ENCODE data around the gene THAP6.

DNA sequence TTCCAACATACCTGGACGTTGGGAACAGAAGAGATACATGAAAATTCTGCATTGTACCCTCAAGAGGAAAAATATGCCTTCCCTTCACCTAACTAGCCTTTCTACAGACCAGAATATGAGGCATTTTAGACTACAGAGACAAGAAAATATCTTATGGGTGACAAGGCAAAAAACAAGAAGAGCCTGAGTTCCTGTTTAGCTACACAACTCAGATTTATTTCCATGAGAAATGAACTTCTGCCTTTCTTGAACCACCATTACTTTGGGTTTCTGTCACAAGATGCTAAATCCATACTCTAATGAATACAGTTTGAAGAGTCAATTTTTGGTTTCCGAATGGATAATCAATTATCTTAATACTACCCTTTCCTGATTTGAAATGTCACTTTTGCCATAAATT lies 18.8 kb upstream of the THAP6 start:
- TF ChIP-seq, protein P1, sequence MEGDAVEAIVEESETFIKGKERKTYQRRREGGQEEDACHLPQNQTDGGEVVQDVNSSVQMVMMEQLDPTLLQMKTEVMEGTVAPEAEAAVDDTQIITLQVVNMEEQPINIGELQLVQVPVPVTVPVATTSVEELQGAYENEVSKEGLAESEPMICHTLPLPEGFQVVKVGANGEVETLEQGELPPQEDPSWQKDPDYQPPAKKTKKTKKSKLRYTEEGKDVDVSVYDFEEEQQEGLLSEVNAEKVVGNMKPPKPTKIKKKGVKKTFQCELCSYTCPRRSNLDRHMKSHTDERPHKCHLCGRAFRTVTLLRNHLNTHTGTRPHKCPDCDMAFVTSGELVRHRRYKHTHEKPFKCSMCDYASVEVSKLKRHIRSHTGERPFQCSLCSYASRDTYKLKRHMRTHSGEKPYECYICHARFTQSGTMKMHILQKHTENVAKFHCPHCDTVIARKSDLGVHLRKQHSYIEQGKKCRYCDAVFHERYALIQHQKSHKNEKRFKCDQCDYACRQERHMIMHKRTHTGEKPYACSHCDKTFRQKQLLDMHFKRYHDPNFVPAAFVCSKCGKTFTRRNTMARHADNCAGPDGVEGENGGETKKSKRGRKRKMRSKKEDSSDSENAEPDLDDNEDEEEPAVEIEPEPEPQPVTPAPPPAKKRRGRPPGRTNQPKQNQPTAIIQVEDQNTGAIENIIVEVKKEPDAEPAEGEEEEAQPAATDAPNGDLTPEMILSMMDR (IDR thresholded peaks at IDR 0.05): no peak
- TF ChIP-seq POLR2A (IDR thresholded peaks at IDR 0.05): no peak
